T-helper 1 cell treated with Interleukin-12 subunit alpha and Interleukin-12 subunit beta and Interleukin-4 antibody, amounts not matched to agents 30 μg/mL and 1 μg/mL, for 36 hours (primary cell): ENCODE measurements around the gene POLD2.

Experiments
- H3K27ac Mint-ChIP-seq: one replicate; pipeline ENCODE4 v1.8.0; 2021; ENCODE audit warnings: mild to moderate bottlenecking, mixed read lengths
- H3K27me3 Mint-ChIP-seq: one replicate; pipeline ENCODE4 v1.8.0; 2021; ENCODE audit warnings: low read depth, mixed read lengths
- H3K36me3 Mint-ChIP-seq: one replicate; pipeline ENCODE4 v1.8.0; 2021; ENCODE audit warnings: low read depth, mixed read lengths
- H3K4me1 Mint-ChIP-seq: one replicate; pipeline ENCODE4 v1.8.0; 2021; ENCODE audit warnings: low read depth, mixed read lengths
- H3K4me3 Mint-ChIP-seq: one replicate; pipeline ENCODE4 v1.8.0; 2021; ENCODE audit warnings: mild to moderate bottlenecking, moderate library complexity, mixed read lengths
- H3K9me3 Mint-ChIP-seq: one replicate; pipeline ENCODE4 v1.8.0; 2021; ENCODE audit warnings: mixed read lengths

POLD2 gene

GRCh38 chr7:44157116-44158080 lies 34.0 kb upstream of the POLD2 start:
- no peak overlapping the region for H3K27ac Mint-ChIP-seq
- H3K4me3 Mint-ChIP-seq, result no peak overlapping the region
- no peaks in the 10 kb centered on the region for H3K36me3 Mint-ChIP-seq
- H3K4me1 Mint-ChIP-seq, result no peaks in the 10 kb centered on the region
- H3K27me3 Mint-ChIP-seq, result no peaks in the 10 kb centered on the region
- no peaks in the 10 kb centered on the region for H3K9me3 Mint-ChIP-seq

GRCh38 chr7:44156453-44157010 lies 33.2 kb upstream of the POLD2 start:
- no peaks in the 10 kb centered on the region for H3K36me3 Mint-ChIP-seq
- H3K27ac Mint-ChIP-seq, result no peak overlapping the region
- H3K27me3 Mint-ChIP-seq, result no peaks in the 10 kb centered on the region
- no peaks in the 10 kb centered on the region for H3K9me3 Mint-ChIP-seq
- no peak overlapping the region for H3K4me3 Mint-ChIP-seq
- no peaks in the 10 kb centered on the region for H3K4me1 Mint-ChIP-seq

- Mint-ChIP-seq H3K36me3 (no peaks in the 10 kb centered on the region), H3K27me3 (no peaks in the 10 kb centered on the region), H3K27ac (no peak overlapping the region)
Measured at GRCh38 chr7:44155191-44156185, 32.1 kb upstream of the POLD2 start.

GRCh38 chr7:44154703-44155102 lies 31.4 kb upstream of the POLD2 start:
- Mint-ChIP-seq H3K36me3 (no peaks in the 10 kb centered on the region), H3K27me3 (no peaks in the 10 kb centered on the region), H3K4me1 (no peaks in the 10 kb centered on the region), H3K4me3 (no peak overlapping the region), H3K9me3 (no peaks in the 10 kb centered on the region), H3K27ac (no peak overlapping the region)

More at GRCh38 chr7:44155191-44156185, 32.1 kb upstream of the POLD2 start:
- no peaks in the 10 kb centered on the region for H3K9me3 Mint-ChIP-seq
- H3K4me3 Mint-ChIP-seq, result no peak overlapping the region
- no peaks in the 10 kb centered on the region for H3K4me1 Mint-ChIP-seq

- Mint-ChIP-seq H3K9me3 (no peaks in the 10 kb centered on the region), H3K36me3 (no peaks in the 10 kb centered on the region), H3K27ac (no peak overlapping the region), H3K4me3 (no peak overlapping the region), H3K27me3 (no peaks in the 10 kb centered on the region), H3K4me1 (no peaks in the 10 kb centered on the region)
Measured at GRCh38 chr7:44153948-44154335, 30.6 kb upstream of the POLD2 start.

GRCh38 chr7:44152971-44153947 lies 29.9 kb upstream of the POLD2 start:
- Mint-ChIP-seq H3K9me3 (no peaks in the 10 kb centered on the region), H3K27me3 (no peaks in the 10 kb centered on the region), H3K4me3 (no peak overlapping the region), H3K36me3 (no peaks in the 10 kb centered on the region), H3K27ac (no peak overlapping the region), H3K4me1 (no peaks in the 10 kb centered on the region)

- no peak overlapping the region for H3K4me3 Mint-ChIP-seq
- H3K9me3 Mint-ChIP-seq, result no peaks in the 10 kb centered on the region
- no peaks in the 10 kb centered on the region for H3K4me1 Mint-ChIP-seq
- no peaks in the 10 kb centered on the region for H3K27me3 Mint-ChIP-seq
- no peaks in the 10 kb centered on the region for H3K36me3 Mint-ChIP-seq
- H3K27ac Mint-ChIP-seq, result no peak overlapping the region
Measured at GRCh38 chr7:44151956-44152355, 28.6 kb upstream of the POLD2 start.

- Mint-ChIP-seq H3K27me3 (no peaks in the 10 kb centered on the region), H3K27ac (no peak overlapping the region), H3K4me3 (no peak overlapping the region), H3K9me3 (no peaks in the 10 kb centered on the region), H3K36me3 (no peaks in the 10 kb centered on the region), H3K4me1 (no peaks in the 10 kb centered on the region)
Measured at GRCh38 chr7:44150966-44151941, 27.9 kb upstream of the POLD2 start.

- H3K36me3 Mint-ChIP-seq, result no peaks in the 10 kb centered on the region
- no peak overlapping the region for H3K27ac Mint-ChIP-seq
- peaks cover 5% of the 10 kb centered on the region for H3K27me3 Mint-ChIP-seq
- H3K4me1 Mint-ChIP-seq, result peaks cover under 1% of the 10 kb centered on the region
- no peaks in the 10 kb centered on the region for H3K9me3 Mint-ChIP-seq
- H3K4me3 Mint-ChIP-seq, result no peak overlapping the region
Measured at GRCh38 chr7:44150466-44150832, 27.1 kb upstream of the POLD2 start.

GRCh38 chr7:44149571-44150465 lies 26.5 kb upstream of the POLD2 start:
- Mint-ChIP-seq H3K27me3 (peaks cover 11% of the 10 kb centered on the region), H3K27ac (no peak overlapping the region), H3K4me3 (no peak overlapping the region), H3K36me3 (no peaks in the 10 kb centered on the region), H3K9me3 (no peaks in the 10 kb centered on the region), H3K4me1 (peaks cover 4% of the 10 kb centered on the region)

GRCh38 chr7:44148961-44149536 lies 25.7 kb upstream of the POLD2 start:
- Mint-ChIP-seq H3K4me1 (peaks cover 4% of the 10 kb centered on the region), H3K27ac (no peak overlapping the region), H3K36me3 (no peaks in the 10 kb centered on the region), H3K9me3 (no peaks in the 10 kb centered on the region), H3K4me3 (no peak overlapping the region), H3K27me3 (peaks cover 11% of the 10 kb centered on the region)

- no peak overlapping the region for H3K27ac Mint-ChIP-seq
- H3K36me3 Mint-ChIP-seq, result no peaks in the 10 kb centered on the region
- H3K27me3 Mint-ChIP-seq, result peaks cover 11% of the 10 kb centered on the region
- H3K4me3 Mint-ChIP-seq, result no peak overlapping the region
- H3K4me1 Mint-ChIP-seq, result peaks cover 4% of the 10 kb centered on the region
- no peaks in the 10 kb centered on the region for H3K9me3 Mint-ChIP-seq
Measured at GRCh38 chr7:44148166-44148565, 24.8 kb upstream of the POLD2 start.
